Naive thymus-derived CD4-positive, alpha-beta T cell (primary cell): Measurements from ENCODE around the gene CHST12. TPM values are rescaled to one million over a fixed set of nuclear protein-coding genes. Genes with fewer than 3 reads are reported as not detected.

Experiments
- ATAC-seq: fragments of 150-1000 bp; cut with Tn5 transposase; 2 replicates; pipeline ENCODE4 v1.10.0; 2021; ENCODE audit warnings: mild to moderate bottlenecking, moderate library complexity
- CTCF ChIA-PET: fragments of 350-600 bp; sonication (Branson Sonifier 250); formaldehyde crosslinking; loops from one replicate; lab custom pipeline; 2021; ENCODE audit warnings: antibody characterized with exemption; lab: Charles Lee
- POLR2A ChIA-PET: fragments of 350-600 bp; sonication (Branson Sonifier 250); formaldehyde crosslinking; loops from one replicate; lab custom pipeline; 2021; ENCODE audit warnings: antibody characterized with exemption, inconsistent platforms; lab: Charles Lee
- DNase-seq, 9 donors: peaks; one replicate each; pipeline versions ENCODE4 v3.0.0 to v3.0.0-alpha.2; 2020 to 2022; ENCODE audit warnings: mixed read lengths in 1 of 9
- H3K27ac ChIP-seq: one replicate; pipeline ENCODE4 v1.7.0; 2013; ENCODE audit warnings: mild to moderate bottlenecking, low read depth, low read length, moderate library complexity
- H3K27me3 ChIP-seq, 2 donors: one replicate each; pipeline ENCODE4 v1.7.0; 2013; ENCODE audit warnings: low read length in 2 of 2, mild to moderate bottlenecking in 2 of 2, moderate library complexity in 2 of 2; ENCODE audit not compliant: control insufficient read depth in 2 of 2, insufficient read depth in 2 of 2
- H3K36me3 ChIP-seq, 3 experiments: 1 replicate in 2 of 3; 2 replicates in 1 of 3; pipeline ENCODE4 v1.7.0; 2013; ENCODE audit warnings: low read length in 3 of 3, mild to moderate bottlenecking in 3 of 3, moderate library complexity in 1 of 3; ENCODE audit not compliant: insufficient read depth in 3 of 3, control insufficient read depth in 2 of 3
- H3K4me1 ChIP-seq, 2 donors: one replicate each; pipeline ENCODE4 v1.7.0; 2013; ENCODE audit warnings: low read length in 2 of 2, mild to moderate bottlenecking in 2 of 2, moderate library complexity in 1 of 2; ENCODE audit not compliant: control insufficient read depth in 2 of 2, insufficient read depth in 2 of 2
- H3K4me3 ChIP-seq: 2 replicates; pipeline ENCODE4 v1.7.0; 2013; ENCODE audit warnings: mild to moderate bottlenecking, low read length
- H3K9me3 ChIP-seq, 3 experiments: 1 replicate in 2 of 3; 2 replicates in 1 of 3; pipeline ENCODE4 v1.7.0; 2013; ENCODE audit warnings: low read length in 3 of 3; ENCODE audit not compliant: control insufficient read depth in 2 of 3
- H3K27ac Mint-ChIP-seq, 9 donors: one replicate each; pipeline ENCODE4 v1.8.0; 2020 to 2022; ENCODE audit warnings: mixed read lengths in 9 of 9, mild to moderate bottlenecking in 8 of 9, moderate library complexity in 5 of 9, inconsistent platforms in 2 of 9
- H3K27me3 Mint-ChIP-seq, 5 donors: one replicate each; pipeline ENCODE4 v1.8.0; 2021 to 2022; ENCODE audit warnings: mixed read lengths in 5 of 5, mild to moderate bottlenecking in 1 of 5
- H3K36me3 Mint-ChIP-seq, 5 donors: one replicate each; pipeline ENCODE4 v1.8.0; 2020 to 2022; ENCODE audit warnings: mixed read lengths in 5 of 5, mild to moderate bottlenecking in 3 of 5, inconsistent platforms in 1 of 5
- H3K4me1 Mint-ChIP-seq, 7 donors: one replicate each; pipeline ENCODE4 v1.8.0; 2020 to 2022; ENCODE audit warnings: mixed read lengths in 7 of 7, mild to moderate bottlenecking in 3 of 7, inconsistent platforms in 1 of 7
- H3K4me3 Mint-ChIP-seq, 10 donors: one replicate each; pipeline ENCODE4 v1.8.0; 2020 to 2022; ENCODE audit warnings: mild to moderate bottlenecking in 10 of 10, mixed read lengths in 10 of 10, moderate library complexity in 6 of 10, inconsistent platforms in 2 of 10
- H3K9me3 Mint-ChIP-seq, 11 donors: one replicate each; pipeline ENCODE4 v1.8.0; 2020 to 2022; ENCODE audit warnings: mixed read lengths in 11 of 11, mild to moderate bottlenecking in 4 of 11, inconsistent platforms in 1 of 11, moderate library complexity in 1 of 11
- intact Hi-C, 2 donors: fragments of 100-400 bp; cut with micrococcal nuclease; formaldehyde crosslinking; loops; one replicate each; pipeline ENCODE4 v1.15.1; 2023
- polyA plus RNA-seq, 2 donors: library from polyadenylated mRNA; unstranded; fragments of 300-500 nt; fragmentation: Illumina TruSeq; gene quantifications; one replicate each; pipeline ENCODE4 v1.2.3, GENCODE V29; 2021
- total RNA-seq, 6 experiments: library from RNA in 5 of 6; stranded (reverse) in 5 of 6; gene quantifications; 1 replicate in 5 of 6; 2 replicates in 1 of 6; pipeline ENCODE4 v1.2.3 and lab custom pipeline; 2021 to 2026

Gene CHST12
- total and polyA plus RNA-seq, 7 experiments from 2014 or later: 8.1 to 41.6 (median 19.5) TPM

GRCh38 chr7:2441430-2442058 is 38.1 kb downstream of the CHST12 start:
- intact Hi-C loops: no loop called here
- no peaks in the 10 kb centered on the region for H3K9me3 Mint-ChIP-seq
- Histone ChIP-seq H3K27me3 (no peaks in the 10 kb centered on the region), H3K4me3 (no peak overlapping the region), H3K36me3 (peaks cover 0 to 18% (median 0%) of the 10 kb centered on the region in 3 experiments), H3K27ac (no peak overlapping the region), H3K9me3 (no peaks in the 10 kb centered on the region), H3K4me1 (no peaks in the 10 kb centered on the region)
- H3K4me3 Mint-ChIP-seq: no peak overlapping the region
- ChIA-PET CTCF (no interaction called here), POLR2A (no interaction called here)
- H3K27me3 Mint-ChIP-seq: no peaks in the 10 kb centered on the region
- peak overlapping the region in 2 of 9 donors; percentile 21 to 45 for H3K27ac Mint-ChIP-seq
- H3K4me1 Mint-ChIP-seq: peaks cover 0 to 14% (median 0%) of the 10 kb centered on the region in 7 donors
- H3K36me3 Mint-ChIP-seq: peaks cover 0 to 20% (median 3%) of the 10 kb centered on the region in 5 donors
- ATAC-seq (no peak), DNase-seq (no peak)

- Mint-ChIP-seq H3K27ac (no peak overlapping the region), H3K4me3 (no peak overlapping the region), H3K27me3 (no peaks in the 10 kb centered on the region), H3K36me3 (peaks cover 0 to 12% (median 0%) of the 10 kb centered on the region in 5 donors), H3K4me1 (peaks cover 0 to 13% (median 0%) of the 10 kb centered on the region in 7 donors), H3K9me3 (no peaks in the 10 kb centered on the region)
- intact Hi-C loops: no loop called here
- DNase-seq (no peak), ATAC-seq (no peak)
- Histone ChIP-seq H3K27me3 (no peaks in the 10 kb centered on the region), H3K4me3 (no peak overlapping the region), H3K4me1 (no peaks in the 10 kb centered on the region), H3K36me3 (peaks cover 0 to 6% (median 0%) of the 10 kb centered on the region in 3 experiments), H3K9me3 (no peaks in the 10 kb centered on the region), H3K27ac (no peak overlapping the region)
- ChIA-PET CTCF (interaction anchor here (0.7 kb wide), 1 partner anchor 267 kb away, joined by 3 read pairs; no protein-coding TSS in a partner anchor), POLR2A (no interaction called here)
Observed at GRCh38 chr7:2443491-2443890, 40.1 kb downstream of the CHST12 start.

GRCh38 chr7:2444476-2444875 is 41.1 kb downstream of the CHST12 start:
- Histone ChIP-seq H3K4me1 (no peaks in the 10 kb centered on the region), H3K27me3 (no peaks in the 10 kb centered on the region), H3K4me3 (no peak overlapping the region), H3K36me3 (no peaks in the 10 kb centered on the region), H3K27ac (no peak overlapping the region), H3K9me3 (no peaks in the 10 kb centered on the region)
- intact Hi-C loops: no loop called here
- ATAC-seq: no peak
- POLR2A ChIA-PET: no interaction called here
- CTCF ChIA-PET: interaction anchor here (0.6 kb wide), 1 partner anchor 54 kb away, joined by 4 read pairs; no protein-coding TSS in a partner anchor
- Mint-ChIP-seq H3K27ac (no peak overlapping the region), H3K4me3 (no peak overlapping the region), H3K9me3 (no peaks in the 10 kb centered on the region), H3K36me3 (peaks cover 0 to 10% (median 0%) of the 10 kb centered on the region in 5 donors), H3K27me3 (no peaks in the 10 kb centered on the region), H3K4me1 (peaks cover 0 to 13% (median 0%) of the 10 kb centered on the region in 7 donors)
- DNase-seq: no peak

- CTCF ChIA-PET: interaction anchor here (0.6 kb wide), 1 partner anchor 54 kb away, joined by 4 read pairs; no protein-coding TSS in a partner anchor
- Histone ChIP-seq H3K9me3 (no peaks in the 10 kb centered on the region), H3K4me1 (no peaks in the 10 kb centered on the region), H3K27ac (no peak overlapping the region), H3K4me3 (no peak overlapping the region), H3K36me3 (no peaks in the 10 kb centered on the region), H3K27me3 (no peaks in the 10 kb centered on the region)
- peaks cover 0 to 13% (median 0%) of the 10 kb centered on the region in 7 donors for H3K4me1 Mint-ChIP-seq
- H3K36me3 Mint-ChIP-seq: peaks cover 0 to 8% (median 0%) of the 10 kb centered on the region in 5 donors
- POLR2A ChIA-PET: no interaction called here
- no peak overlapping the region for H3K27ac Mint-ChIP-seq
- H3K4me3 Mint-ChIP-seq: no peak overlapping the region
- H3K27me3 Mint-ChIP-seq: no peaks in the 10 kb centered on the region
- intact Hi-C loops: no loop called here
- no peaks in the 10 kb centered on the region for H3K9me3 Mint-ChIP-seq
- DNase-seq (no peak), ATAC-seq (no peak)
Observed at GRCh38 chr7:2445047-2445446, 41.6 kb downstream of the CHST12 start.

- Histone ChIP-seq H3K4me3 (no peak overlapping the region), H3K4me1 (no peaks in the 10 kb centered on the region), H3K27me3 (no peaks in the 10 kb centered on the region), H3K9me3 (no peaks in the 10 kb centered on the region), H3K27ac (no peak overlapping the region), H3K36me3 (no peaks in the 10 kb centered on the region)
- Mint-ChIP-seq H3K9me3 (no peaks in the 10 kb centered on the region), H3K27me3 (no peaks in the 10 kb centered on the region), H3K4me1 (peaks cover 0 to 10% (median 0%) of the 10 kb centered on the region in 7 donors), H3K4me3 (no peak overlapping the region), H3K27ac (no peak overlapping the region), H3K36me3 (peaks cover 0 to 6% (median 0%) of the 10 kb centered on the region in 5 donors)
- CTCF ChIA-PET: no interaction called here
- intact Hi-C loops: no loop called here
- ATAC-seq (no peak), DNase-seq (no peak)
- POLR2A ChIA-PET: no interaction called here
Observed at GRCh38 chr7:2445898-2446555, 42.6 kb downstream of the CHST12 start.

- Histone ChIP-seq H3K36me3 (no peaks in the 10 kb centered on the region), H3K27me3 (no peaks in the 10 kb centered on the region), H3K27ac (no peak overlapping the region), H3K9me3 (no peaks in the 10 kb centered on the region), H3K4me1 (peaks cover 2 to 3% of the 10 kb centered on the region in 2 donors), H3K4me3 (no peak overlapping the region)
- ATAC-seq (no peak), DNase-seq (no peak)
- Mint-ChIP-seq H3K36me3 (peaks cover 0 to 6% (median 0%) of the 10 kb centered on the region in 5 donors), H3K4me1 (peaks cover 0 to 8% (median 0%) of the 10 kb centered on the region in 7 donors), H3K9me3 (no peaks in the 10 kb centered on the region), H3K27ac (no peak overlapping the region), H3K27me3 (no peaks in the 10 kb centered on the region), H3K4me3 (no peak overlapping the region)
- intact Hi-C loops: no loop called here
- POLR2A ChIA-PET: no interaction called here
- CTCF ChIA-PET: no interaction called here
Observed at GRCh38 chr7:2446676-2447075, 43.3 kb downstream of the CHST12 start.
